ENCODE data around the gene ZNF580.

- TF ChIP-seq, protein P1, sequence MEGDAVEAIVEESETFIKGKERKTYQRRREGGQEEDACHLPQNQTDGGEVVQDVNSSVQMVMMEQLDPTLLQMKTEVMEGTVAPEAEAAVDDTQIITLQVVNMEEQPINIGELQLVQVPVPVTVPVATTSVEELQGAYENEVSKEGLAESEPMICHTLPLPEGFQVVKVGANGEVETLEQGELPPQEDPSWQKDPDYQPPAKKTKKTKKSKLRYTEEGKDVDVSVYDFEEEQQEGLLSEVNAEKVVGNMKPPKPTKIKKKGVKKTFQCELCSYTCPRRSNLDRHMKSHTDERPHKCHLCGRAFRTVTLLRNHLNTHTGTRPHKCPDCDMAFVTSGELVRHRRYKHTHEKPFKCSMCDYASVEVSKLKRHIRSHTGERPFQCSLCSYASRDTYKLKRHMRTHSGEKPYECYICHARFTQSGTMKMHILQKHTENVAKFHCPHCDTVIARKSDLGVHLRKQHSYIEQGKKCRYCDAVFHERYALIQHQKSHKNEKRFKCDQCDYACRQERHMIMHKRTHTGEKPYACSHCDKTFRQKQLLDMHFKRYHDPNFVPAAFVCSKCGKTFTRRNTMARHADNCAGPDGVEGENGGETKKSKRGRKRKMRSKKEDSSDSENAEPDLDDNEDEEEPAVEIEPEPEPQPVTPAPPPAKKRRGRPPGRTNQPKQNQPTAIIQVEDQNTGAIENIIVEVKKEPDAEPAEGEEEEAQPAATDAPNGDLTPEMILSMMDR (IDR thresholded peaks at IDR 0.05) = no peak
- TF ChIP-seq POLR2A (IDR thresholded peaks at IDR 0.05) = no peak
Observed at GRCh38 chr19:55646889-55647731, 6.3 kb downstream of the ZNF580 start.
